Prostate gland (tissue), 2 donors: ENCODE measurements around the gene MGAT4C.

Experiments used
- POLR2A ChIP-seq: fragments of 450-650 bp; IDR thresholded peaks from one replicate; pipeline ENCODE4 v1.6.1; 2016; ENCODE audit warnings: antibody characterized with exemption, mild to moderate bottlenecking
- POLR2AphosphoS5 ChIP-seq: sonication (generic); formaldehyde crosslinking; IDR thresholded peaks from one replicate; pipeline ENCODE4 v1.6.1; 2017; ENCODE audit warnings: antibody characterized with exemption
- TF ChIP-seq, protein P1 (sequence below), 4 experiments: fragments of 200-600 bp in 2 of 4; fragments of 450-650 bp in 2 of 4; sonication (generic) in 2 of 4; IDR thresholded peaks; 1 replicate in 3 of 4; 2 replicates in 1 of 4; pipeline ENCODE4 v1.5.1; 2016 to 2019; ENCODE audit warnings: antibody characterized with exemption in 4 of 4, mild to moderate bottlenecking in 2 of 4, moderate library complexity in 2 of 4

GRCh38 chr12:86186449-86186848 lies 69.7 kb downstream of the MGAT4C start:
- TF ChIP-seq, protein P1, sequence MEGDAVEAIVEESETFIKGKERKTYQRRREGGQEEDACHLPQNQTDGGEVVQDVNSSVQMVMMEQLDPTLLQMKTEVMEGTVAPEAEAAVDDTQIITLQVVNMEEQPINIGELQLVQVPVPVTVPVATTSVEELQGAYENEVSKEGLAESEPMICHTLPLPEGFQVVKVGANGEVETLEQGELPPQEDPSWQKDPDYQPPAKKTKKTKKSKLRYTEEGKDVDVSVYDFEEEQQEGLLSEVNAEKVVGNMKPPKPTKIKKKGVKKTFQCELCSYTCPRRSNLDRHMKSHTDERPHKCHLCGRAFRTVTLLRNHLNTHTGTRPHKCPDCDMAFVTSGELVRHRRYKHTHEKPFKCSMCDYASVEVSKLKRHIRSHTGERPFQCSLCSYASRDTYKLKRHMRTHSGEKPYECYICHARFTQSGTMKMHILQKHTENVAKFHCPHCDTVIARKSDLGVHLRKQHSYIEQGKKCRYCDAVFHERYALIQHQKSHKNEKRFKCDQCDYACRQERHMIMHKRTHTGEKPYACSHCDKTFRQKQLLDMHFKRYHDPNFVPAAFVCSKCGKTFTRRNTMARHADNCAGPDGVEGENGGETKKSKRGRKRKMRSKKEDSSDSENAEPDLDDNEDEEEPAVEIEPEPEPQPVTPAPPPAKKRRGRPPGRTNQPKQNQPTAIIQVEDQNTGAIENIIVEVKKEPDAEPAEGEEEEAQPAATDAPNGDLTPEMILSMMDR (IDR thresholded peaks at IDR 0.05) = no peak
- TF ChIP-seq POLR2AphosphoS5 (no peak), POLR2A (no peak)
